SK-N-SH treated with all-trans-retinoic acid at 6 μM for 48 hours (cell line): ENCODE measurements around the gene RPA1.

Source experiments
- ATAC-seq: fragments of 200-7000 bp; cut with Tn5 transposase; 3 replicates; pipeline ENCODE4 v1.9.1; 2020; ENCODE audit warnings: mild to moderate bottlenecking, moderate library complexity
- ARNTL ChIP-seq: fragments of 450-650 bp; formaldehyde crosslinking; IDR thresholded peaks from 2 replicates; pipeline ENCODE4 v1.5.0; 2020; ENCODE audit warnings: low read depth, mild to moderate bottlenecking, moderate library complexity, borderline replicate concordance
- BACH2 ChIP-seq: fragments of 250-450 bp; sonication (Bioruptor Pico); IDR thresholded peaks from 2 replicates; pipeline ENCODE4 v1.9.0; 2021; ENCODE audit warnings: mild to moderate bottlenecking, borderline replicate concordance
- CREB5 ChIP-seq: fragments of 250-450 bp; sonication (Bioruptor Pico); IDR thresholded peaks from 2 replicates; pipeline ENCODE4 v1.5.1; 2020; ENCODE audit warnings: low read depth, mild to moderate bottlenecking, moderate library complexity
- CSDC2 ChIP-seq: fragments of 250-450 bp; sonication (Bioruptor Pico); IDR thresholded peaks from 2 replicates; pipeline ENCODE4 v1.5.0; 2020; ENCODE audit warnings: mild to moderate bottlenecking, moderate library complexity
- ESRRG ChIP-seq: fragments of 250-450 bp; sonication (Bioruptor Pico); IDR thresholded peaks from 2 replicates; pipeline ENCODE4 v1.6.1; 2021; ENCODE audit warnings: mild to moderate bottlenecking
- ISL1 ChIP-seq: fragments of 250-450 bp; sonication (Bioruptor Pico); IDR thresholded peaks from 2 replicates; pipeline ENCODE4 v2.1.2; 2022; ENCODE audit warnings: mild to moderate bottlenecking, moderate library complexity
- PATZ1 ChIP-seq: fragments of 250-450 bp; sonication (Bioruptor Pico); IDR thresholded peaks from 2 replicates; pipeline ENCODE4 v1.8.0; 2020; ENCODE audit warnings: mild to moderate bottlenecking, moderate library complexity, borderline replicate concordance
- PPARA ChIP-seq: fragments of 250-450 bp; sonication (Bioruptor Pico); IDR thresholded peaks from 2 replicates; pipeline ENCODE4 v1.5.0; 2020; ENCODE audit warnings: mild to moderate bottlenecking, borderline replicate concordance
- RARB ChIP-seq: fragments of 250-450 bp; sonication (Bioruptor Pico); IDR thresholded peaks from 2 replicates; pipeline ENCODE4 v1.8.0; 2021; ENCODE audit warnings: mild to moderate bottlenecking, moderate library complexity
- SNAI2 ChIP-seq: fragments of 250-450 bp; sonication (Bioruptor Pico); IDR thresholded peaks from 2 replicates; pipeline ENCODE4 v1.5.0; 2020; ENCODE audit warnings: mild to moderate bottlenecking, moderate library complexity
- TCF4 ChIP-seq: fragments of 250-450 bp; sonication (Bioruptor Pico); IDR thresholded peaks from 2 replicates; pipeline ENCODE4 v1.8.0; 2021; ENCODE audit warnings: mild to moderate bottlenecking, moderate library complexity, borderline replicate concordance
- TOX ChIP-seq: fragments of 250-450 bp; sonication (Bioruptor Pico); IDR thresholded peaks from 2 replicates; pipeline ENCODE4 v1.8.0; 2021; ENCODE audit warnings: mild to moderate bottlenecking, moderate library complexity, borderline replicate concordance
- TSHZ2 ChIP-seq: fragments of 250-450 bp; sonication (Bioruptor Pico); IDR thresholded peaks from 2 replicates; pipeline ENCODE4 v1.5.0; 2020; ENCODE audit warnings: mild to moderate bottlenecking, moderate library complexity
- ZC3H10 ChIP-seq: fragments of 250-450 bp; sonication (Bioruptor Pico); IDR thresholded peaks from 2 replicates; pipeline ENCODE4 v1.5.1; 2021; ENCODE audit warnings: mild to moderate bottlenecking, moderate library complexity
- ZFP3 ChIP-seq: fragments of 250-450 bp; sonication (Bioruptor Pico); IDR thresholded peaks from 2 replicates; pipeline ENCODE4 v1.5.0; 2020; ENCODE audit warnings: mild to moderate bottlenecking, moderate library complexity
- ZFP30 ChIP-seq: fragments of 450-650 bp; formaldehyde crosslinking; IDR thresholded peaks from 2 replicates; pipeline ENCODE4 v1.5.0; 2022; ENCODE audit warnings: mild to moderate bottlenecking, moderate library complexity
- ZNF565 ChIP-seq: fragments of 450-650 bp; formaldehyde crosslinking; conservative IDR thresholded peaks from 2 replicates; pipeline ENCODE4 v1.5.0; 2020; ENCODE audit warnings: low read depth, mild to moderate bottlenecking, moderate library complexity
- ZNF70 ChIP-seq: fragments of 450-650 bp; formaldehyde crosslinking; IDR thresholded peaks from 2 replicates; pipeline ENCODE4 v1.5.0; 2020; ENCODE audit warnings: mild to moderate bottlenecking, moderate library complexity
- ZNF8 ChIP-seq: fragments of 450-650 bp; formaldehyde crosslinking; IDR thresholded peaks from 2 replicates; pipeline ENCODE4 v1.5.0; 2020; ENCODE audit warnings: mild to moderate bottlenecking, moderate library complexity
- TF ChIP-seq, protein P1 (sequence below): fragments of 250-450 bp; sonication (Bioruptor Pico); IDR thresholded peaks from 2 replicates; pipeline ENCODE4 v1.8.0; 2021; ENCODE audit warnings: low read depth, mild to moderate bottlenecking, moderate library complexity, borderline replicate concordance
- TF ChIP-seq, protein P2 (sequence below): fragments of 250-450 bp; sonication (Bioruptor Pico); IDR thresholded peaks from 2 replicates; pipeline ENCODE4 v1.5.1; 2021; ENCODE audit warnings: mild to moderate bottlenecking, moderate library complexity

The RPA1 gene

GRCh38 chr17:1873418-1873817 is 43.6 kb downstream of the RPA1 start:
- ATAC-seq, result no peak
- TF ChIP-seq TSHZ2 (CRISPR knock-in tag) (no peak), ZC3H10 (no peak), ARNTL (CRISPR knock-in tag) (no peak), CREB5 (CRISPR knock-in tag) (no peak), ISL1 (CRISPR knock-in tag) (no peak), ZFP30 (CRISPR knock-in tag) (no peak), ZNF565 (CRISPR knock-in tag) (no peak), PPARA (CRISPR knock-in tag) (no peak), TCF4 (CRISPR knock-in tag) (no peak), ZNF8 (CRISPR knock-in tag) (no peak)
- TF ChIP-seq, protein P1, sequence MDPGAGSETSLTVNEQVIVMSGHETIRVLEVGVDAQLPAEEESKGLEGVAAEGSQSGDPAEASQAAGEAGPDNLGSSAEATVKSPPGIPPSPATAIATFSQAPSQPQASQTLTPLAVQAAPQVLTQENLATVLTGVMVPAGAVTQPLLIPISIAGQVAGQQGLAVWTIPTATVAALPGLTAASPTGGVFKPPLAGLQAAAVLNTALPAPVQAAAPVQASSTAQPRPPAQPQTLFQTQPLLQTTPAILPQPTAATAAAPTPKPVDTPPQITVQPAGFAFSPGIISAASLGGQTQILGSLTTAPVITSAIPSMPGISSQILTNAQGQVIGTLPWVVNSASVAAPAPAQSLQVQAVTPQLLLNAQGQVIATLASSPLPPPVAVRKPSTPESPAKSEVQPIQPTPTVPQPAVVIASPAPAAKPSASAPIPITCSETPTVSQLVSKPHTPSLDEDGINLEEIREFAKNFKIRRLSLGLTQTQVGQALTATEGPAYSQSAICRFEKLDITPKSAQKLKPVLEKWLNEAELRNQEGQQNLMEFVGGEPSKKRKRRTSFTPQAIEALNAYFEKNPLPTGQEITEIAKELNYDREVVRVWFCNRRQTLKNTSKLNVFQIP (CRISPR knock-in tag), result no peak

DNA sequence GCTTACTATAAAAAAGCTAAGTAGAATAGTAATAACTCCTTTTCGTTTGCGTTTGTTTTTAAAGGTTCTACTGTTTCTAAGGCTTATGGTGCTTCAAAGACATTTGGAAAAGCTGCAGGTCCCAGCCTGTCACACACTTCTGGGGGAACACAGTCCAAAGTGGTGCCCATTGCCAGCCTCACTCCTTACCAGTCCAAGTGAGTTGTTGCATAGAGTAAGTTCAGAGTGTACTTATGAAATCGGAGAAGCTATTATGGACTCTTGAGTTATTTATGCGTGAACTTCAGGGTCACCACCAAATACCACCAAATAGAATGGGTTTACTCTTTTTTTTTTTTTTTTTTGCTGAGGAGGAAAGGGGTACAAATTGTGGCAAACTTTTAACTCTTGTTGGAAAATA is 45.8 kb downstream of the RPA1 start:
- no peak for ATAC-seq
- TF ChIP-seq CREB5 (CRISPR knock-in tag) (no peak), ARNTL (CRISPR knock-in tag) (no peak), TCF4 (CRISPR knock-in tag) (no peak), BACH2 (no peak), PATZ1 (CRISPR knock-in tag) (no peak), ZFP3 (CRISPR knock-in tag) (no peak), TSHZ2 (CRISPR knock-in tag) (no peak), ISL1 (CRISPR knock-in tag) (no peak), TOX (CRISPR knock-in tag) (no peak), ZNF8 (CRISPR knock-in tag) (no peak), RARB (CRISPR knock-in tag) (no peak), ESRRG (no peak), ZC3H10 (no peak), CSDC2 (no peak), ZNF565 (CRISPR knock-in tag) (no peak), ZNF70 (CRISPR knock-in tag) (no peak), PPARA (CRISPR knock-in tag) (no peak), SNAI2 (no peak)
- TF ChIP-seq, protein P2, sequence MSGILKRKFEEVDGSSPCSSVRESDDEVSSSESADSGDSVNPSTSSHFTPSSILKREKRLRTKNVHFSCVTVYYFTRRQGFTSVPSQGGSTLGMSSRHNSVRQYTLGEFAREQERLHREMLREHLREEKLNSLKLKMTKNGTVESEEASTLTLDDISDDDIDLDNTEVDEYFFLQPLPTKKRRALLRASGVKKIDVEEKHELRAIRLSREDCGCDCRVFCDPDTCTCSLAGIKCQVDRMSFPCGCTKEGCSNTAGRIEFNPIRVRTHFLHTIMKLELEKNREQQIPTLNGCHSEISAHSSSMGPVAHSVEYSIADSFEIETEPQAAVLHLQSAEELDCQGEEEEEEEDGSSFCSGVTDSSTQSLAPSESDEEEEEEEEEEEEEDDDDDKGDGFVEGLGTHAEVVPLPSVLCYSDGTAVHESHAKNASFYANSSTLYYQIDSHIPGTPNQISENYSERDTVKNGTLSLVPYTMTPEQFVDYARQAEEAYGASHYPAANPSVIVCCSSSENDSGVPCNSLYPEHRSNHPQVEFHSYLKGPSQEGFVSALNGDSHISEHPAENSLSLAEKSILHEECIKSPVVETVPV, result no peak
- TF ChIP-seq, protein P1 (CRISPR knock-in tag), result no peak
